HG03045 (cell line): ENCODE data around the gene GMEB1.
"Not testable (repeated sequence)": the region's sequence is repeated elsewhere in the genome, so short reads cannot be mapped to it uniquely, and the experiment has no call there.

Experiments used
- ATAC-seq: cut with Tn5 transposase; IDR thresholded peaks from one replicate; pipeline ENCODE4 v1.9.1; 2021; ENCODE audit warnings: mild to moderate bottlenecking, moderate library complexity; ENCODE audit not compliant: unreplicated experiment

GMEB1 gene

GRCh38 chr1:28668956-28669723, 556 bp downstream of the GMEB1 start:
- peak; percentile 56 for ATAC-seq

- ATAC-seq, result no peak
Measured at GRCh38 chr1:28671254-28671780, 2.7 kb downstream of the GMEB1 start.

GRCh38 chr1:28672971-28673370, 4.4 kb downstream of the GMEB1 start:
- ATAC-seq, result not testable (repeated sequence)

GRCh38 chr1:28675924-28676257, 7.3 kb downstream of the GMEB1 start:
- no peak for ATAC-seq

- ATAC-seq, result no peak
Measured at GRCh38 chr1:28680151-28680550, 11.6 kb downstream of the GMEB1 start.

GRCh38 chr1:28682840-28683239, 14.3 kb downstream of the GMEB1 start:
- ATAC-seq, result no peak

- ATAC-seq, result no peak
Measured at GRCh38 chr1:28684937-28685336, 16.4 kb downstream of the GMEB1 start.

GRCh38 chr1:28691627-28692026, 23.0 kb downstream of the GMEB1 start:
- ATAC-seq, result not testable (repeated sequence)

GRCh38 chr1:28703629-28704028, 35.0 kb downstream of the GMEB1 start:
- no peak for ATAC-seq

- ATAC-seq, result no peak
Measured at GRCh38 chr1:28716336-28716735, 47.8 kb downstream of the GMEB1 start.

GRCh38 chr1:28718166-28718565, 49.6 kb downstream of the GMEB1 start:
- ATAC-seq, result no peak

- no peak for ATAC-seq
Measured at GRCh38 chr1:28718586-28719331, 50.2 kb downstream of the GMEB1 start.

GRCh38 chr1:28719332-28719619, 50.7 kb downstream of the GMEB1 start:
- no peak for ATAC-seq

GRCh38 chr1:28720376-28720775, 51.8 kb downstream of the GMEB1 start:
- no peak for ATAC-seq

GRCh38 chr1:28721927-28722326, 53.3 kb downstream of the GMEB1 start:
- not testable (repeated sequence) for ATAC-seq

GRCh38 chr1:28725365-28725764, 56.8 kb downstream of the GMEB1 start:
- not testable (repeated sequence) for ATAC-seq

- ATAC-seq, result no peak
Measured at GRCh38 chr1:28735961-28736449, 67.4 kb downstream of the GMEB1 start.

GRCh38 chr1:28736450-28737306, 68.1 kb downstream of the GMEB1 start, which contains the start of gene YTHDF2:
Gene YTHDF2 (plus strand): TSS chr1:28736940. CDS start chr1:28737121, 181 bp downstream.
- peak; percentile 87 for ATAC-seq

GRCh38 chr1:28737307-28738132, 68.9 kb downstream of the GMEB1 start:
- peak; percentile 21 for ATAC-seq

GRCh38 chr1:28740118-28740517, 71.5 kb downstream of the GMEB1 start:
- ATAC-seq, result no peak
